ENCODE measurements around the gene CD109. TPM values are rescaled to one million over a fixed set of nuclear protein-coding genes. Genes with fewer than 3 reads are reported as not detected.
A peak's percentile ranks its signal among the peaks of the same experiment; 100 is the strongest.

Gene CD109
- total RNA-seq, 4 donors from 2014 or later = 1.3 to 3.8 (median 2.8) TPM

DNA sequence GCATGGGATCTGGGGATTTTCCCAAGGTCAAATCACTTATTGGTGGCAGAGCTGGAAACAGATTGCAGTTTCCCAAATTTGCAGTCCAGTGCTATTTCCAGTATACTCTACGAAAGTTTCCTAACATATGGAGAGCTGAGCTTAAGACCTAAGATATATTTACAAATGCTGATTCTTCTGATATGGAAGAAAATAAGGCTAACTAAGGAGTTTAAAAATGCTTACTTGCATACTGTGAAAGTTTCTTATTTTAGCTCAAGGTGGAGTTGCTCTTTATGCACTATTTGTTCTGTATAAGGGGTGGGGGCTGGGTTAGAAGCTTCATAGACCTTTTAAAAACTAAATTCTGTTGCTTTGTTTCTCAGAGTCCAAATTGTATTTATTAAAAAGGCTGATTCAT, 7.5 kb downstream of the CD109 start:
- no peaks in the 10 kb centered on the region for H3K9me3 ChIP-seq
- DNase-seq = no peak
- no peaks in the 10 kb centered on the region for H3K36me3 ChIP-seq
- no peaks in the 10 kb centered on the region for H3K4me1 ChIP-seq
- no peak for TF ChIP-seq POLR2A (IDR thresholded peaks at IDR 0.05)
- TF ChIP-seq, protein P1, sequence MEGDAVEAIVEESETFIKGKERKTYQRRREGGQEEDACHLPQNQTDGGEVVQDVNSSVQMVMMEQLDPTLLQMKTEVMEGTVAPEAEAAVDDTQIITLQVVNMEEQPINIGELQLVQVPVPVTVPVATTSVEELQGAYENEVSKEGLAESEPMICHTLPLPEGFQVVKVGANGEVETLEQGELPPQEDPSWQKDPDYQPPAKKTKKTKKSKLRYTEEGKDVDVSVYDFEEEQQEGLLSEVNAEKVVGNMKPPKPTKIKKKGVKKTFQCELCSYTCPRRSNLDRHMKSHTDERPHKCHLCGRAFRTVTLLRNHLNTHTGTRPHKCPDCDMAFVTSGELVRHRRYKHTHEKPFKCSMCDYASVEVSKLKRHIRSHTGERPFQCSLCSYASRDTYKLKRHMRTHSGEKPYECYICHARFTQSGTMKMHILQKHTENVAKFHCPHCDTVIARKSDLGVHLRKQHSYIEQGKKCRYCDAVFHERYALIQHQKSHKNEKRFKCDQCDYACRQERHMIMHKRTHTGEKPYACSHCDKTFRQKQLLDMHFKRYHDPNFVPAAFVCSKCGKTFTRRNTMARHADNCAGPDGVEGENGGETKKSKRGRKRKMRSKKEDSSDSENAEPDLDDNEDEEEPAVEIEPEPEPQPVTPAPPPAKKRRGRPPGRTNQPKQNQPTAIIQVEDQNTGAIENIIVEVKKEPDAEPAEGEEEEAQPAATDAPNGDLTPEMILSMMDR (IDR thresholded peaks at IDR 0.05 in 4 of 5, conservative IDR thresholded peaks at IDR 0.05 in 1 of 5) = no peak
- no peak for ATAC-seq
- H3K27ac ChIP-seq = peak overlapping the region in 1 of 4 donors; percentile 47
- no peak overlapping the region for H3K4me3 ChIP-seq
- intact Hi-C loops (cut with DNase I; ENCODE audit: low total_unique reads) (no loop called here), in situ Hi-C loops (cut with MboI; ENCODE audit: low sequenced_read_pairs in 4 of 4) (no loop called here)
- H3K27me3 ChIP-seq = no peaks in the 10 kb centered on the region

GRCh38 chr6:73704260-73704659, 8.3 kb downstream of the CD109 start:
- no peaks in the 10 kb centered on the region for H3K4me1 ChIP-seq
- H3K9me3 ChIP-seq = no peaks in the 10 kb centered on the region
- H3K4me3 ChIP-seq = no peak overlapping the region
- H3K27me3 ChIP-seq = no peaks in the 10 kb centered on the region
- peak overlapping the region; percentile 29 to 47 (median 40) for H3K27ac ChIP-seq
- ATAC-seq = peak; percentile 49 to 52
- in situ Hi-C loops (cut with MboI; ENCODE audit: low sequenced_read_pairs in 4 of 4) = no loop called here
- TF ChIP-seq, protein P1 (IDR thresholded peaks at IDR 0.05 in 4 of 5, conservative IDR thresholded peaks at IDR 0.05 in 1 of 5) = no peak
- no peak for TF ChIP-seq POLR2A (IDR thresholded peaks at IDR 0.05)
- no peak for DNase-seq
- H3K36me3 ChIP-seq = no peaks in the 10 kb centered on the region
- intact Hi-C loops (cut with DNase I; ENCODE audit: low total_unique reads) = no loop called here

- H3K4me3 ChIP-seq = no peak overlapping the region
- peak overlapping the region; percentile 34 to 66 (median 47) for H3K27ac ChIP-seq
- H3K9me3 ChIP-seq = no peaks in the 10 kb centered on the region
- peak in 1 of 2 donors; percentile 65 for ATAC-seq
- H3K27me3 ChIP-seq = no peaks in the 10 kb centered on the region
- intact Hi-C loops (cut with DNase I; ENCODE audit: low total_unique reads) = no loop called here
- in situ Hi-C loops (cut with MboI; ENCODE audit: low sequenced_read_pairs in 4 of 4) = no loop called here
- H3K36me3 ChIP-seq = no peaks in the 10 kb centered on the region
- DNase-seq = no peak
- TF ChIP-seq, protein P1 (IDR thresholded peaks at IDR 0.05 in 4 of 5, conservative IDR thresholded peaks at IDR 0.05 in 1 of 5) = no peak
- TF ChIP-seq POLR2A (IDR thresholded peaks at IDR 0.05) = no peak
- H3K4me1 ChIP-seq = no peaks in the 10 kb centered on the region
Observed at GRCh38 chr6:73704798-73705197, 8.8 kb downstream of the CD109 start.

DNA sequence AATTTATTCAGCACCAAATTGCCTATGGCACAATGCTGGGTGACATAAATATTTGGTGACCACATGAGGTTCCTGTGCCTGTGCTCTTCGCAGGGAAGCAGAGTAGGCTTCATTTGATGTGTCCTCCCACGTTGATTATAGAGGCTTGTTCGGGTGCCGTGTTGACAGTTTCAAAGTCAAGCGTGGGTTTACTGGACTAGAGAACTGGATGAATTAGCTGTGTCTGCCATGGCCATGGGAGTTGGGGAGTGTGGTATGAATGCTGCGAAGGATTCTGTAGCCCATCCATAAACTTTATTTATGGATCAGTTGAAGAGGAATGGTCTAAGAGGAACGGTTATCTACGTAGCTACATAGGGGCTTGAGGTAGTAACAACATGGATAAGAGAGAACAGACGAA, 11.0 kb downstream of the CD109 start:
- H3K27me3 ChIP-seq = no peaks in the 10 kb centered on the region
- H3K9me3 ChIP-seq = no peaks in the 10 kb centered on the region
- intact Hi-C loops (cut with DNase I; ENCODE audit: low total_unique reads) = no loop called here
- in situ Hi-C loops (cut with MboI; ENCODE audit: low sequenced_read_pairs in 4 of 4) = no loop called here
- TF ChIP-seq, protein P1 (IDR thresholded peaks at IDR 0.05 in 4 of 5, conservative IDR thresholded peaks at IDR 0.05 in 1 of 5) = no peak
- TF ChIP-seq POLR2A (IDR thresholded peaks at IDR 0.05) = no peak
- H3K27ac ChIP-seq = no peak overlapping the region
- DNase-seq (no peak), ATAC-seq (no peak)
- H3K4me3 ChIP-seq = no peak overlapping the region
- no peaks in the 10 kb centered on the region for H3K4me1 ChIP-seq
- H3K36me3 ChIP-seq = no peaks in the 10 kb centered on the region

GRCh38 chr6:73710470-73710869, 14.5 kb downstream of the CD109 start:
- Histone ChIP-seq H3K27ac (no peak overlapping the region), H3K4me1 (peaks cover 0 to 4% of the 10 kb centered on the region in 2 donors), H3K9me3 (no peaks in the 10 kb centered on the region), H3K36me3 (no peaks in the 10 kb centered on the region), H3K4me3 (no peak overlapping the region), H3K27me3 (no peaks in the 10 kb centered on the region)
- ATAC-seq (no peak), DNase-seq (no peak)
- intact Hi-C loops (cut with DNase I; ENCODE audit: low total_unique reads) (no loop called here), in situ Hi-C loops (cut with MboI; ENCODE audit: low sequenced_read_pairs in 4 of 4) (no loop called here)
- TF ChIP-seq, protein P1 (IDR thresholded peaks at IDR 0.05 in 4 of 5, conservative IDR thresholded peaks at IDR 0.05 in 1 of 5) = no peak
- TF ChIP-seq POLR2A (IDR thresholded peaks at IDR 0.05) = no peak

Measured in gastrocnemius medialis (tissue), 4 donors.